Measurements from ENCODE around the gene RERE.

GRCh38 chr1:8578936-8579335 is 238.5 kb downstream of the RERE start:
- TF ChIP-seq TAF1 (IDR thresholded peaks at IDR 0.05; ENCODE audit: borderline replicate concordance, low read depth, low read length) (no peak), POLR2A (IDR thresholded peaks at IDR 0.05; ENCODE audit: low read depth, low read length) (no peak)
